A549 (cell line): ENCODE measurements around the gene MOCS1.

Experiments used
- BCL3 ChIP-seq: fragments of >200 bp; sonication (Bioruptor Twin); formaldehyde crosslinking; IDR thresholded peaks from 3 replicates; pipeline ENCODE4 v1.6.1; 2016
- CHD2 ChIP-seq: fragments of 150-350 bp; IDR thresholded peaks from 2 replicates; pipeline ENCODE4 v1.6.1; 2014; ENCODE audit warnings: low read length; ENCODE audit not compliant: partially characterized antibody
- CTCF ChIP-seq: fragments of >200 bp; sonication (Bioruptor Twin); formaldehyde crosslinking; IDR thresholded peaks from 3 replicates; pipeline ENCODE4 v1.5.1; 2016
- EP300 ChIP-seq, 2 experiments: fragments of >200 bp; sonication (Bioruptor Twin); formaldehyde crosslinking; IDR thresholded peaks; 2 replicates in 1 of 2; 3 replicates in 1 of 2; pipeline ENCODE4 v1.6.1; 2016 to 2017
- HDAC2 ChIP-seq: fragments of 200-600 bp; sonication (generic); IDR thresholded peaks from 2 replicates; pipeline ENCODE4 v1.6.1; 2016
- KDM1A ChIP-seq: fragments of 200-600 bp; sonication (generic); IDR thresholded peaks from 2 replicates; pipeline ENCODE4 v1.6.1; 2016; ENCODE audit warnings: low read depth, mild to moderate bottlenecking
- POLR2A ChIP-seq: IDR thresholded peaks from 2 replicates; pipeline ENCODE4 v1.6.1; 2012; ENCODE audit warnings: mild to moderate bottlenecking, low read length
- POLR2AphosphoS2 ChIP-seq: conservative IDR thresholded peaks from 2 replicates; pipeline ENCODE4 v1.6.1; 2012; ENCODE audit warnings: low read length, improper control_type of control experiment, inconsistent platforms
- RAD21 ChIP-seq, 2 experiments: fragments of >200 bp in 1 of 2; sonication (Bioruptor Twin) in 1 of 2; formaldehyde crosslinking in 1 of 2; IDR thresholded peaks in 1 of 2; conservative IDR thresholded peaks in 1 of 2; 2 replicates in 1 of 2; 3 replicates in 1 of 2; pipeline ENCODE4 v1.6.1; 2012 to 2018; ENCODE audit warnings: inconsistent platforms in 1 of 2
- REST ChIP-seq: fragments of 200-600 bp; sonication (generic); IDR thresholded peaks from 2 replicates; pipeline ENCODE4 v1.6.1; 2016; ENCODE audit warnings: antibody characterized with exemption, mild to moderate bottlenecking, moderate library complexity
- SMC3 ChIP-seq: fragments of >200 bp; sonication (Bioruptor Twin); formaldehyde crosslinking; IDR thresholded peaks from 3 replicates; pipeline ENCODE4 v1.6.1; 2018; ENCODE audit warnings: inconsistent platforms
- TF ChIP-seq, protein P1 (sequence below): fragments of 250-450 bp; sonication (Bioruptor Pico); IDR thresholded peaks from 2 replicates; pipeline ENCODE4 v1.5.0; 2021; ENCODE audit warnings: mild to moderate bottlenecking, moderate library complexity, borderline replicate concordance

DNA sequence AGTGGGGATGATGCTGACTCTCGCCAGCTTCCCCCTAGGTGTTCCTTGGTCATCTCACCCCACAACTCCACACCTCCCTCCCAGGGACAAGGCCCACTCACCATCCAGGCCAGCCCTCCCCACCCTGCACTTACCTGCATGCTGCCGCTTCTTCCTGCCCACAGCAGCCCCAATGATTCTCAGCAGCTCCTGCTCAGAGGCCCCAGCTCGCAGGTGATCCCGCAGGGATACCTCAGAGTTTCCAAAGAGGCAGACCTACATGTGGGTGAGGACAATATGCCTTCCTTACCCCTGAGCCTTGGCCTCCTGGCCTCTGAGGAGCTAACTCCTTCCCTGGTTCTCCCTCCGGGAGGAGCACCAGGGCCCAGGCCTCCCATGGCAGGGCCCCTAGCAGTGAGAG, 24.6 kb downstream of the MOCS1 start:
- TF ChIP-seq POLR2AphosphoS2 = no peak
- TF ChIP-seq REST = no peak
- TF ChIP-seq CTCF = no peak
- TF ChIP-seq BCL3 = no peak
- no peak for TF ChIP-seq EP300 (IDR thresholded peaks at IDR 0.05)
- no peak for TF ChIP-seq POLR2A
- no peak for TF ChIP-seq HDAC2
- TF ChIP-seq KDM1A = no peak
- TF ChIP-seq SMC3 = no peak
- TF ChIP-seq CHD2 = no peak
- TF ChIP-seq, protein P1, sequence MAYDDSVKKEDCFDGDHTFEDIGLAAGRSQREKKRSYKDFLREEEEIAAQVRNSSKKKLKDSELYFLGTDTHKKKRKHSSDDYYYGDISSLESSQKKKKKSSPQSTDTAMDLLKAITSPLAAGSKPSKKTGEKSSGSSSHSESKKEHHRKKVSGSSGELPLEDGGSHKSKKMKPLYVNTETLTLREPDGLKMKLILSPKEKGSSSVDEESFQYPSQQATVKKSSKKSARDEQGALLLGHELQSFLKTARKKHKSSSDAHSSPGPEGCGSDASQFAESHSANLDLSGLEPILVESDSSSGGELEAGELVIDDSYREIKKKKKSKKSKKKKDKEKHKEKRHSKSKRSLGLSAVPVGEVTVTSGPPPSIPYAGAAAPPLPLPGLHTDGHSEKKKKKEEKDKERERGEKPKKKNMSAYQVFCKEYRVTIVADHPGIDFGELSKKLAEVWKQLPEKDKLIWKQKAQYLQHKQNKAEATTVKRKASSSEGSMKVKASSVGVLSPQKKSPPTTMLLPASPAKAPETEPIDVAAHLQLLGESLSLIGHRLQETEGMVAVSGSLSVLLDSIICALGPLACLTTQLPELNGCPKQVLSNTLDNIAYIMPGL = no peak
- no peak for TF ChIP-seq RAD21 (conservative IDR thresholded peaks at IDR 0.05 in 1 of 2, IDR thresholded peaks at IDR 0.05 in 1 of 2)
